ENCODE data around the gene SKAP1.

Gene SKAP1

DNA sequence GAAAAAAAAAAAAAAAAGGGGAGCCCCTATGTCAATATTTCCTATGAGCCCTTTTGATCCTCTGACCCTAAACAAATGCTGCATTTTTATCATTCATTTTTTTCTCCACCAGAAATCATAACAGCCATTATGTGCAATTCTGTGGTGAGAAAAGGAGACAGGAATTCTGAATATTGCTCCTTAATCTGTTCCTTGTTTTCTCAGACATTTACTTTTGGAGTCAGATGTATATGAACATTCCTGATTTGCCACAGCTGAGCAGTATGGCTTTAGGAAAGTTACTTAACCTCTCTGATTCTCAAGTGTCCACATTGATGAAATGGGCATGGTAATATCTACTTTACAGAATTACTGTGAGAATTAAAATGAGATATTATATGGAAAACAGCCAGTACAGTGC lies 144.4 kb downstream of the SKAP1 start:
- no peak overlapping the region for H3K4me3 ChIP-seq (ENCODE audit: control insufficient read depth, low read depth, low read length)
- DNase-seq (ENCODE audit: low read depth): no peak
- TF ChIP-seq, protein P1, sequence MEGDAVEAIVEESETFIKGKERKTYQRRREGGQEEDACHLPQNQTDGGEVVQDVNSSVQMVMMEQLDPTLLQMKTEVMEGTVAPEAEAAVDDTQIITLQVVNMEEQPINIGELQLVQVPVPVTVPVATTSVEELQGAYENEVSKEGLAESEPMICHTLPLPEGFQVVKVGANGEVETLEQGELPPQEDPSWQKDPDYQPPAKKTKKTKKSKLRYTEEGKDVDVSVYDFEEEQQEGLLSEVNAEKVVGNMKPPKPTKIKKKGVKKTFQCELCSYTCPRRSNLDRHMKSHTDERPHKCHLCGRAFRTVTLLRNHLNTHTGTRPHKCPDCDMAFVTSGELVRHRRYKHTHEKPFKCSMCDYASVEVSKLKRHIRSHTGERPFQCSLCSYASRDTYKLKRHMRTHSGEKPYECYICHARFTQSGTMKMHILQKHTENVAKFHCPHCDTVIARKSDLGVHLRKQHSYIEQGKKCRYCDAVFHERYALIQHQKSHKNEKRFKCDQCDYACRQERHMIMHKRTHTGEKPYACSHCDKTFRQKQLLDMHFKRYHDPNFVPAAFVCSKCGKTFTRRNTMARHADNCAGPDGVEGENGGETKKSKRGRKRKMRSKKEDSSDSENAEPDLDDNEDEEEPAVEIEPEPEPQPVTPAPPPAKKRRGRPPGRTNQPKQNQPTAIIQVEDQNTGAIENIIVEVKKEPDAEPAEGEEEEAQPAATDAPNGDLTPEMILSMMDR (IDR thresholded peaks at IDR 0.05; ENCODE audit: control insufficient read depth, insufficient read depth, low read depth, low read length, missing control alignments): no peak

DNA sequence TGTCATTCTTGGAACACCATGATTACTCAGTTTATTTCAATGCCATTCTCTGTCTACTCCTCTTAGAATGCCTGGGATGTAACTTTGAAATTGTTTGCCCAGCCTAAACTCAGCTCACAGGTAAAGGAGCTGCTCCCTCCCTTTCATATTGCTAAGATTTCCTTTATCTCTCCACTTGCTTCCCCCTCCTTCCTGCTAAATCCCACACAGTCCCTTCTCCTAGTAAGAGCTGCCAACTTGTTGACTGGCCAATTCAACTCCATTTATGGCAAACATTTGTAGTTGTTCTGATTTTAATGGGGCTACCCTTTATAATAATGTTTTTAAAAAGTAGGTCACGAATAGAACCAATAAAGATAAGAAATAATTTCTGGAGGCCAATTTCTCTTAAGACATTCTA lies 146.1 kb downstream of the SKAP1 start:
- H3K4me3 ChIP-seq (ENCODE audit: control insufficient read depth, low read depth, low read length): no peak overlapping the region
- TF ChIP-seq, protein P1 (IDR thresholded peaks at IDR 0.05; ENCODE audit: control insufficient read depth, insufficient read depth, low read depth, low read length, missing control alignments): no peak
- DNase-seq (ENCODE audit: low read depth): no peak

DNA sequence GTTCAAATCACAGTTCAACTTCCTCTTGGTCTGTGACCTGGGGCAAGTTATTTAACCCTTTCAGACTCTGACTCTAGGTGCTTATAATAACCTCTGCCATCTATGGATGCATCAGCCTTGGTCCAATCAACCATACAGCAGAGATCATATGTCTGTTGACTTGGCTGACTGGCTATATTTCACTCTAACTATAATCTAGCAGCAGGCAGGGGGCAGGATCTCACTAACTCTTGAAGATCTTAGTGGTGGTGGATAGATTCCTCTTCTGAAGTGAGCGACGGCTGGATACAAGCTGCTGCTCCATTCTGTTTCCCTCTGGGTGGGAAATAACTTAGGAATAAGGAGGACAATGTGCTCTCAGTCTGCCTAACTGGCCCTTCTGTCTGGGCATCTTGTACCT lies 146.6 kb downstream of the SKAP1 start:
- TF ChIP-seq, protein P1 (IDR thresholded peaks at IDR 0.05; ENCODE audit: control insufficient read depth, insufficient read depth, low read depth, low read length, missing control alignments): no peak
- DNase-seq (ENCODE audit: low read depth): no peak
- H3K4me3 ChIP-seq (ENCODE audit: control insufficient read depth, low read depth, low read length): no peak overlapping the region

DNA sequence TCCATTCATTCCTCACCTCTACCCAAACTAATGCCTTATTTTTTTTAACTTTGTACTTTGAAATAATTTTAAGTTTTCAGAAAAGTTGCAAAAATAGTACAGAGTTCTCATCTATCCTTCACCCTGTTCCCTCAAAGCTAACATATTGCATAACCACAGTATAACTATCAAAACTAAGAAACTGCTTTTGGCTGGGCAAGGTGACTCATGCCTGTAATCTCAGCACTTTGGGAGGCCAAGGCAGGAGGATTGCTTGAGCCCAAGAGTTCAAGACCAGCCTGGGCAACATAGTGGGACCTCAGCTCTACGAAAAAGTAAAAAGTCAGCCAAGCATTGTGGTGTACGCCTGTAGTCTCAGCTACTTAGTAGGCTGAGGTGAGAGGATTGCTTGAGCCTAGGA lies 147.7 kb downstream of the SKAP1 start:
- no peak overlapping the region for H3K4me3 ChIP-seq (ENCODE audit: control insufficient read depth, low read depth, low read length)
- TF ChIP-seq, protein P1 (IDR thresholded peaks at IDR 0.05; ENCODE audit: control insufficient read depth, insufficient read depth, low read depth, low read length, missing control alignments): no peak
- DNase-seq (ENCODE audit: low read depth): no peak

DNA sequence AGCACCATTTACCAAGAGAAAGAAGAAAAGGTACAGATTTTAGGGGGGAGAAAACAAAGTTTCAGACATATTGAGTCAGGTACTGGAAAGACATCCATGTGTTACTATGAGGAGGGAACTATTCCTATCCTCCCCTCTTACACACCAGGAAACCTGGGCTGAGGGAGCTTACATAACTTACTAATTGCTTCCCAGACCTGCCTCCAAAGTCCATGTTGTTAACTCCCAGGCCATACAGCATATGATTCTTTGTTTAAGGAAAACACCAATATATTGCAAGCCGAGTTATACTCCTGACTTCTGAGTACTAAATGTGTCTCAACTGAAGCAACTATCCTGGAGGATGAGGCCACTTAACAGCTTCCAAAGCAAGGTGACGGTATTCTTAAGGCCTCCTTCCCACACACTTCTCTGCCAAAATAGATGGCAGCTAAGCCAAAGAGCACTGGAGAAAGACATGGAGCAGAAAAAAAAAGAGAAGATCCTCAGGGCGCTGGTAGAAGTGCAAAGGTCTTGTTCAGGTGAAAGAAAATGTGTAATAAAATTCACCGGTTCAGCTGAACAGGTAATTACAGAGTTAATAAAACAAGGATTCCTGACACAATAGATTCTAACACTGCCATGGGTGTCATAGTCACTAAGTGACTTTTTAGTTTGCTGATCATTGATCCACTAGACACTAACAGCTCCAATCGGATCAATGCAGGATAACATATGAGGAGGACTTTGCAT lies 151.1 kb downstream of the SKAP1 start:
- TF ChIP-seq, protein P1 (IDR thresholded peaks at IDR 0.05; ENCODE audit: control insufficient read depth, insufficient read depth, low read depth, low read length, missing control alignments): no peak
- no peak overlapping the region for H3K4me3 ChIP-seq (ENCODE audit: control insufficient read depth, low read depth, low read length)
- no peak for DNase-seq (ENCODE audit: low read depth)

DNA sequence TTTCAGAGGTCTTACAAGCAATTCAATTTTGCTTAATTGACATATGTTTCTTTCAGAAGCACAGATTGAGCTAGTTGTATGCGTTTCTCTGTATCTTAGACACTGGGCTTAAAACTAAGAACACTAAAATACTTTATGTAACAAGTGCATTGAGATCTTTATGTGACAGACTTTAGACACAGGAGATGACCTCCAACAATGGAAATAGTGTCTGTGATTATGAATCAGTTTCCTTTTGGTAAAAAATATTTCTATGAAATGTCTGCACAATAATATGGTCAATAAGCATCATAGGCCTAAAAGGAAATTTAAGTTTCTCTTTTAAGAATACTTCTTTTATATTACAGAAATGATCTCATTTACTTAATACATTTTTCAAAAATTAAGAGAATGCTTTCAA lies 153.2 kb downstream of the SKAP1 start:
- TF ChIP-seq, protein P1 (IDR thresholded peaks at IDR 0.05; ENCODE audit: control insufficient read depth, insufficient read depth, low read depth, low read length, missing control alignments): no peak
- no peak overlapping the region for H3K4me3 ChIP-seq (ENCODE audit: control insufficient read depth, low read depth, low read length)
- no peak for DNase-seq (ENCODE audit: low read depth)

Data from AG09309 (cell line).